ENCODE data around the gene CD6.

- TF ChIP-seq CTCF (IDR thresholded peaks at IDR 0.05) = no peak
- TF ChIP-seq POLR2A (IDR thresholded peaks at IDR 0.05) = no peak
Observed at GRCh38 chr11:61012737-61013215, 41.3 kb downstream of the CD6 start.

All from lower leg skin (tissue), 3 donors.